HG02678 (cell line): Measurements from ENCODE around the gene CBFA2T3.

ENCODE experiments used
- ATAC-seq: cut with Tn5 transposase; IDR thresholded peaks from one replicate; pipeline ENCODE4 v1.9.1; 2021; ENCODE audit warnings: mild to moderate bottlenecking, moderate library complexity; ENCODE audit not compliant: unreplicated experiment

Gene CBFA2T3

GRCh38 chr16:88826070-88826840 lies 150.8 kb downstream of the CBFA2T3 start:
- ATAC-seq, result no peak

- no peak for ATAC-seq
Observed at GRCh38 chr16:88825146-88825545, 151.9 kb downstream of the CBFA2T3 start.
